Posterior cingulate gyrus (tissue), 11 donors: ENCODE measurements around the gene TPX2.

ENCODE experiments used
- DNase-seq, 10 donors: peaks; one replicate each; pipeline versions ENCODE4 v3.0.0 to v3.0.0-alpha.2; 2020 to 2021; ENCODE audit warnings: mixed read lengths in 3 of 10
- intact Hi-C: fragments of 100-400 bp; cut with DNase I; formaldehyde crosslinking; loops from one replicate; pipeline ENCODE4 v1.15.1; 2023

Gene TPX2

GRCh38 chr20:31842471-31843157, 103.5 kb downstream of the TPX2 start:
- DNase-seq: no peak
- intact Hi-C loops: no loop called here

- intact Hi-C loops: no loop called here
- no peak for DNase-seq
Measured at GRCh38 chr20:31843288-31843687, 104.2 kb downstream of the TPX2 start.

- DNase-seq: no peak
- intact Hi-C loops: no loop called here
Measured at GRCh38 chr20:31843881-31844280, 104.8 kb downstream of the TPX2 start.

- no peak for DNase-seq
- intact Hi-C loops: no loop called here
Measured at GRCh38 chr20:31844737-31845299, 105.7 kb downstream of the TPX2 start.

GRCh38 chr20:31845300-31845863, 106.3 kb downstream of the TPX2 start, which contains the start of gene FOXS1:
Gene FOXS1 (minus strand): TSS chr20:31845604. CDS start chr20:31845542, 62 bp downstream.
- intact Hi-C loops: no loop called here
- peak in 1 of 10 donors; percentile 20 for DNase-seq

GRCh38 chr20:31846793-31847138, 107.7 kb downstream of the TPX2 start:
- intact Hi-C loops: no loop called here
- no peak for DNase-seq

GRCh38 chr20:31848088-31848999, 109.3 kb downstream of the TPX2 start:
- intact Hi-C loops: no loop called here
- no peak for DNase-seq

GRCh38 chr20:31849306-31849930, 110.3 kb downstream of the TPX2 start:
- DNase-seq: no peak
- intact Hi-C loops: no loop called here
